Dermis lymphatic vessel endothelial cell (primary cell): ENCODE data around the gene NUTM2E. TPM values are rescaled to one million over a fixed set of nuclear protein-coding genes. Genes with fewer than 3 reads are reported as not detected.

Experiments used
- total RNA-seq: library from RNA; depleted of rRNA; stranded (reverse); fragments of >200 nt; gene quantifications from 2 replicates; pipeline ENCODE4 v1.2.1, GENCODE V29; 2014

Gene NUTM2E, protein sequence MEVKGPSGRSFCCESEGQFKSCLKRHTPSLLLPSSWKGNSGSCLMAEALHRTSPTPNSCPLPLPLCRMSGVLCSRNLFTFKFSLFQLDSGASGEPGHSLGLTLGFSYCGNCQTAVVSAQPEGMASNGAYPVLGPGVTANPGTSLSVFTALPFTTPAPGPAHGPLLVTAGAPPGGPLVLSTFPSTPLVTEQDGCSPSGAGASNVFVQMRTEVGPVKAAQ (N-terminal part only)
- total RNA-seq = not detected in 2 replicates

DNA sequence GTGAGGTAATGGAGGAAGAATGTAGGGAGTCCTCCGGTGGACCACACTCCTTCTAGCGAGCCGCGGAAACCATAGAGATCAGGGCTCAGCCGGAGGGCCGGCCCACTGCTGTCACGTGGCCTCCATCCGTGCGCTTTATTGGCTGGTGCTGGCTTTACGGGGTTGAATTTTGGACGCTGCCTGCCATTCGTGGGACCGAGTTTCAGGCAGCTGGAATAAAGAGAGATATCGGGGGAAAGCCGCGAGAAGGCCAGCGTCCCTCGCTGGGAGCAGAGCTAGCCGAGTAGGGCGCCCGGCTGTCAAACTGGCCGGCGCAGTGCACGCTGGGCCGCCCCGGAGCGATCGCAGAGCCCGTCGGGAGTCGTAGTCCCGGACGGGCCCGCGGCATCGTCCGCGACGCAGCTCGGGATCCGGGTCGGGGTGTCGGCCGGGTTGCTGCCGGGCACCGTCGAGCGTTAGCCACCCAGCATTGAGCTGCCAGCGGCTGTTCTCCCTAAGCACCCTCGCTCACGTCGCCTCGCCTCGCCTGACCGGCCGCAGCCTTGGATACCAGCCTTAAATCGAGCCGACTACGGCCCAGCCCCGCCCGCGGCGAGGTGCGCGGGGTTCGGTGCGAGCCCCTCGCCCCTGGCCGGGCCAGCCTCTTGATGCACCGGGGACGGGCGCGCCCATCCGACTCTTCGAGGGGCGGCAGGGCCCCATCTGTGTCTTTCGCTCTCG lies at the start of gene NUTM2E:
TSS of gene NUTM2E (plus strand) at position 244 of the 720 bp plus-strand sequence. CDS start 15,002 bp downstream, outside the sequence.

Other genes with a start within 250 kb of the NUTM2E start
- under 0.01 TPM in 1 of 2 replicates, not detected in the other for gene SFTPA1, start 215.8 kb upstream of the NUTM2E start, total RNA-seq
- 0.26 and 0.33 TPM in 2 replicates for gene NUTM2B, start 123.5 kb upstream of the NUTM2E start, total RNA-seq
- not detected in 2 replicates for gene SFTPD, start 122.4 kb downstream of the NUTM2E start, total RNA-seq